Loucy (cell line): ENCODE data around the gene SPRY4.
"Not testable (repeated sequence)": the region's sequence is repeated elsewhere in the genome, so short reads cannot be mapped to it uniquely, and the experiment has no call there.

ENCODE experiments used
- H2AFZ ChIP-seq: fragments of 200-600 bp; sonication (generic); 2 replicates; pipeline ENCODE4 v1.6.0; 2016; ENCODE audit warnings: antibody characterized with exemption, mild to moderate bottlenecking, low read length, moderate library complexity
- H3F3A ChIP-seq: fragments of 200-600 bp; 2 replicates; pipeline ENCODE4 v1.6.0; 2016; ENCODE audit warnings: antibody characterized with exemption, low read depth, mild to moderate bottlenecking
- H3K27me3 ChIP-seq: fragments of 200-600 bp; sonication (generic); 2 replicates; pipeline ENCODE4 v1.6.1; 2014; ENCODE audit warnings: low read length, mild to moderate bottlenecking; ENCODE audit not compliant: insufficient read depth, poor library complexity, severe bottlenecking
- H3K36me3 ChIP-seq: fragments of 200-600 bp; sonication (generic); 2 replicates; pipeline ENCODE4 v1.6.1; 2016; ENCODE audit warnings: low read length; ENCODE audit not compliant: insufficient read depth
- H3K4me1 ChIP-seq: fragments of 200-600 bp; sonication (generic); 2 replicates; pipeline ENCODE4 v1.5.1; 2014; ENCODE audit warnings: low read length, mild to moderate bottlenecking; ENCODE audit not compliant: insufficient read depth, poor library complexity, severe bottlenecking
- H3K4me2 ChIP-seq: fragments of 200-600 bp; sonication (generic); 2 replicates; pipeline ENCODE4 v1.6.0; 2014; ENCODE audit warnings: antibody characterized with exemption, low read length, low read depth, mild to moderate bottlenecking; ENCODE audit not compliant: poor library complexity, severe bottlenecking
- H3K4me3 ChIP-seq: fragments of 200-600 bp; sonication (generic); 2 replicates; pipeline ENCODE4 v1.5.1; 2014; ENCODE audit warnings: low read length, mild to moderate bottlenecking, mixed read lengths; ENCODE audit not compliant: poor library complexity, severe bottlenecking
- H3K79me2 ChIP-seq: fragments of 200-600 bp; sonication (generic); 2 replicates; pipeline ENCODE4 v1.6.1; 2014; ENCODE audit warnings: low read length; ENCODE audit not compliant: insufficient read depth
- H3K9ac ChIP-seq: fragments of 200-600 bp; sonication (generic); 2 replicates; pipeline ENCODE4 v1.6.0; 2014; ENCODE audit warnings: mild to moderate bottlenecking, low read depth, low read length, moderate library complexity; ENCODE audit not compliant: poor library complexity, severe bottlenecking
- H3K9me2 ChIP-seq: fragments of 200-600 bp; sonication (generic); replicated peaks from 2 replicates; pipeline ENCODE4 v1.6.1; 2016; ENCODE audit warnings: low read depth, low read length, mixed read lengths
- H3K9me3 ChIP-seq: fragments of 200-600 bp; sonication (generic); 2 replicates; pipeline ENCODE4 v1.6.1; 2014; ENCODE audit warnings: mild to moderate bottlenecking, antibody characterized with exemption, low read length, low read depth; ENCODE audit not compliant: insufficient read depth
- H4K20me1 ChIP-seq: fragments of 200-600 bp; sonication (generic); 2 replicates; pipeline ENCODE4 v1.6.0; 2014; ENCODE audit warnings: antibody characterized with exemption, low read length, mild to moderate bottlenecking; ENCODE audit not compliant: insufficient read depth, poor library complexity, severe bottlenecking
- EZH2phosphoT487 ChIP-seq: fragments of 200-600 bp; IDR thresholded peaks from 2 replicates; pipeline ENCODE4 v1.6.1; 2018; ENCODE audit warnings: antibody characterized with exemption, mild to moderate bottlenecking, moderate library complexity, borderline replicate concordance
- TF ChIP-seq, protein P1 (sequence below): fragments of 200-600 bp; sonication (generic); conservative IDR thresholded peaks from 2 replicates; pipeline ENCODE4 v1.5.1; 2014; ENCODE audit warnings: mild to moderate bottlenecking, antibody characterized with exemption, low read length

The SPRY4 gene

GRCh38 chr5:142342128-142342981 is 17.5 kb upstream of the SPRY4 start:
- H3K9ac ChIP-seq, result no peak overlapping the region
- no peaks in the 10 kb centered on the region for H4K20me1 ChIP-seq
- H3K4me2 ChIP-seq, result no peak overlapping the region
- H3K27me3 ChIP-seq, result peaks cover 4% of the 10 kb centered on the region
- no peak overlapping the region for H3K4me3 ChIP-seq
- no peaks in the 10 kb centered on the region for H3F3A ChIP-seq
- no peaks in the 10 kb centered on the region for H3K4me1 ChIP-seq
- no peaks in the 10 kb centered on the region for H3K79me2 ChIP-seq
- 0 out of 2 replicates have a peak, but pooled peaks cover 12% of the 10 kb centered on the region for H3K9me3 ChIP-seq
- no peaks in the 10 kb centered on the region for H3K9me2 ChIP-seq
- H2AFZ ChIP-seq, result no peak overlapping the region
- TF ChIP-seq EZH2phosphoT487, result no peak
- TF ChIP-seq, protein P1, sequence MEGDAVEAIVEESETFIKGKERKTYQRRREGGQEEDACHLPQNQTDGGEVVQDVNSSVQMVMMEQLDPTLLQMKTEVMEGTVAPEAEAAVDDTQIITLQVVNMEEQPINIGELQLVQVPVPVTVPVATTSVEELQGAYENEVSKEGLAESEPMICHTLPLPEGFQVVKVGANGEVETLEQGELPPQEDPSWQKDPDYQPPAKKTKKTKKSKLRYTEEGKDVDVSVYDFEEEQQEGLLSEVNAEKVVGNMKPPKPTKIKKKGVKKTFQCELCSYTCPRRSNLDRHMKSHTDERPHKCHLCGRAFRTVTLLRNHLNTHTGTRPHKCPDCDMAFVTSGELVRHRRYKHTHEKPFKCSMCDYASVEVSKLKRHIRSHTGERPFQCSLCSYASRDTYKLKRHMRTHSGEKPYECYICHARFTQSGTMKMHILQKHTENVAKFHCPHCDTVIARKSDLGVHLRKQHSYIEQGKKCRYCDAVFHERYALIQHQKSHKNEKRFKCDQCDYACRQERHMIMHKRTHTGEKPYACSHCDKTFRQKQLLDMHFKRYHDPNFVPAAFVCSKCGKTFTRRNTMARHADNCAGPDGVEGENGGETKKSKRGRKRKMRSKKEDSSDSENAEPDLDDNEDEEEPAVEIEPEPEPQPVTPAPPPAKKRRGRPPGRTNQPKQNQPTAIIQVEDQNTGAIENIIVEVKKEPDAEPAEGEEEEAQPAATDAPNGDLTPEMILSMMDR, result no peak
- H3K36me3 ChIP-seq, result no peaks in the 10 kb centered on the region

DNA sequence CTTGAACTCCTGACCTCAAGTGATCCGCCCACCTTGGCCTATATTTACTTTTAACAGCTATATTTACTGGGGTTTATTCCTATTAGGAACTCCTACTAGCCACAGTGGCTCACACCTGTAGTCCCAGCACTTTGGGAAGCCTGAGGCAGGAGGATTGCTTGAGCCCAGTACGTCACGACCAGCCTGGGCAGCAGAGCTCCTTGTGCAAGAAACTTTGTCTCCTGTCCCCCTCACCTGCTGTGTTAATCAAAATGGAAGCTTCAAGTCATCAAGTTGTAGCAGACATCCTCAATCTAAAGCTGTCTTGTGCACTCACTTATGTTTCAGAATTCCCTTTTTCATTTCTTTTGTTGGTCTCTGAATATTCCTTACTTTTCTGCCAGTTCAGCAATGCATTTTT is 15.0 kb upstream of the SPRY4 start:
- Histone ChIP-seq H3K4me1 (no peaks in the 10 kb centered on the region), H3K9me2 (no peaks in the 10 kb centered on the region), H2AFZ (no peak overlapping the region), H3F3A (no peaks in the 10 kb centered on the region), H3K27me3 (no peaks in the 10 kb centered on the region), H3K4me3 (no peak overlapping the region), H3K79me2 (no peaks in the 10 kb centered on the region), H4K20me1 (no peaks in the 10 kb centered on the region), H3K9ac (no peak overlapping the region), H3K9me3 (0 out of 2 replicates have a peak, but pooled peaks cover 6% of the 10 kb centered on the region), H3K4me2 (no peak overlapping the region), H3K36me3 (no peaks in the 10 kb centered on the region)
- TF ChIP-seq EZH2phosphoT487, result no peak
- TF ChIP-seq, protein P1, result no peak

GRCh38 chr5:142334538-142334937 is 9.7 kb upstream of the SPRY4 start:
- H3K4me2 ChIP-seq, result no peak overlapping the region
- TF ChIP-seq, protein P1, result no peak
- no peak for TF ChIP-seq EZH2phosphoT487
- H3K4me3 ChIP-seq, result no peak overlapping the region
- no peaks in the 10 kb centered on the region for H3K27me3 ChIP-seq
- H3K4me1 ChIP-seq, result no peaks in the 10 kb centered on the region
- no peak overlapping the region for H2AFZ ChIP-seq
- no peaks in the 10 kb centered on the region for H3K9me2 ChIP-seq
- H3K79me2 ChIP-seq, result no peaks in the 10 kb centered on the region
- H4K20me1 ChIP-seq, result no peaks in the 10 kb centered on the region
- H3K9ac ChIP-seq, result no peak overlapping the region
- H3F3A ChIP-seq, result no peaks in the 10 kb centered on the region
- H3K9me3 ChIP-seq, result no peaks in the 10 kb centered on the region
- H3K36me3 ChIP-seq, result no peaks in the 10 kb centered on the region

DNA sequence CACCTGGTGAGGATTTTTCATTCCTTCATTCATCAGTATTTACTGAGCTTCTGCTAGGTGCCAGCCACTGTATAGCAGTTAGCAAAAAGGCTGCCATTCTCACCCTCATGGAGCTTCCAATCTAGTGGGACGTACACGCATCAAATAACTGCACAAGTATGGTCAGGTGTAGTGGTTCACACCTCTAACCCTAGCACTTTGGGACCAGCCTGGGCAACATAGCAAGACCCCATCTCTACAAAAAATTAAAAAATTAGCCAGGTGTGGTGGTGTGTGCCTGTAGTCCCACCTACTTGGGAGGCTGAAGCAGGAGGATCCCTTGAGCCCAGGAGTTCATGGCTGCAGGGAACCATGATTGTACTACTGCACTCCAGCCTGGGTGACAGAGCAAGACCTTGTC is 8.9 kb upstream of the SPRY4 start:
- H3K27me3 ChIP-seq, H3K36me3 ChIP-seq, H3K9me3 ChIP-seq, H3K4me2 ChIP-seq, H3K9me2 ChIP-seq, H3K79me2 ChIP-seq, H3F3A ChIP-seq, H3K4me1 ChIP-seq, H3K9ac ChIP-seq, H2AFZ ChIP-seq, H3K4me3 ChIP-seq, H4K20me1 ChIP-seq: not testable (repeated sequence)
